PC-3 (cell line): ENCODE measurements around the gene IFT81. TPM values are rescaled to one million over a fixed set of nuclear protein-coding genes. Genes with fewer than 3 reads are reported as not detected.

Experiments used
- ATAC-seq: fragments of 200-7000 bp; cut with Tn5 transposase; 2 replicates; pipeline ENCODE4 v1.9.1; 2020; ENCODE audit warnings: mild to moderate bottlenecking, moderate library complexity
- BruUV-seq: library from RNA; stranded (reverse); fragments of 400-500 nt; replicated peaks from 2 replicates; lab custom pipeline; 2021; lab: Mats Ljungman, UMichigan
- CTCF ChIA-PET: fragments of 300-600 bp; sonication (Branson Sonifier 250); formaldehyde crosslinking; loops from one replicate; lab custom pipeline; 2022; ENCODE audit warnings: antibody characterized with exemption; lab: Charles Lee
- POLR2A ChIA-PET: fragments of 300-600 bp; sonication (Branson Sonifier 250); formaldehyde crosslinking; loops from one replicate; lab custom pipeline; 2022; ENCODE audit warnings: antibody characterized with exemption; ENCODE audit not compliant: unreplicated experiment; lab: Charles Lee
- DNase-seq: peaks from one replicate; pipeline ENCODE4 v3.0.0-alpha.2; 2015
- H2AFZ ChIP-seq: fragments of 300-600 bp; sonication (generic); 2 replicates; pipeline ENCODE4 v1.6.0; 2016; ENCODE audit warnings: antibody characterized with exemption, low read length
- H3F3A ChIP-seq: fragments of 300-600 bp; sonication (generic); one replicate; pipeline ENCODE4 v1.6.0; 2017; ENCODE audit warnings: antibody characterized with exemption, low read length, control low read depth, mild to moderate bottlenecking; ENCODE audit not compliant: unreplicated experiment
- H3K27ac ChIP-seq: fragments of 300-600 bp; sonication (generic); 2 replicates; pipeline ENCODE4 v1.5.1; 2016; ENCODE audit warnings: mild to moderate bottlenecking, low read length
- H3K27me3 ChIP-seq: fragments of 300-600 bp; sonication (generic); 2 replicates; pipeline ENCODE4 v1.6.1; 2016; ENCODE audit warnings: low read length, mixed read lengths
- H3K36me3 ChIP-seq: fragments of 300-600 bp; sonication (generic); 2 replicates; pipeline ENCODE4 v1.6.1; 2016; ENCODE audit warnings: low read depth, mixed run types, low read length, mixed read lengths
- H3K4me1 ChIP-seq: fragments of 300-600 bp; sonication (generic); 2 replicates; pipeline ENCODE4 v1.5.1; 2016; ENCODE audit warnings: low read length; ENCODE audit not compliant: insufficient read depth
- H3K4me2 ChIP-seq: fragments of 300-600 bp; sonication (generic); 2 replicates; pipeline ENCODE4 v1.6.0; 2016; ENCODE audit warnings: low read length
- H3K4me3 ChIP-seq: fragments of 300-600 bp; sonication (generic); 2 replicates; pipeline ENCODE4 v1.5.1; 2016; ENCODE audit warnings: mild to moderate bottlenecking, low read length, mixed read lengths
- H3K79me2 ChIP-seq: fragments of 300-600 bp; sonication (generic); 2 replicates; pipeline ENCODE4 v1.6.1; 2017; ENCODE audit warnings: low read length, mixed read lengths
- H3K9ac ChIP-seq: fragments of 300-600 bp; sonication (generic); 2 replicates; pipeline ENCODE4 v1.6.0; 2016; ENCODE audit warnings: mild to moderate bottlenecking, low read length
- H3K9me2 ChIP-seq: fragments of 300-600 bp; sonication (generic); replicated peaks from 2 replicates; pipeline ENCODE4 v1.6.1; 2016; ENCODE audit warnings: mixed run types, low read length, mixed read lengths
- H3K9me3 ChIP-seq: fragments of 300-600 bp; sonication (generic); 2 replicates; pipeline ENCODE4 v1.6.1; 2016; ENCODE audit warnings: low read length, mixed read lengths
- H4K20me1 ChIP-seq: fragments of 300-600 bp; sonication (generic); 2 replicates; pipeline ENCODE4 v1.6.1; 2016; ENCODE audit warnings: low read length, mixed read lengths
- EZH2 ChIP-seq: fragments of 300-600 bp; sonication (generic); IDR thresholded peaks from one replicate; pipeline ENCODE4 v1.6.1; 2017; ENCODE audit warnings: antibody characterized with exemption, mild to moderate bottlenecking, low read length; ENCODE audit not compliant: unreplicated experiment
- EZH2phosphoT487 ChIP-seq: fragments of 300-600 bp; sonication (generic); IDR thresholded peaks from 2 replicates; pipeline ENCODE4 v1.6.1; 2018; ENCODE audit warnings: mild to moderate bottlenecking, antibody characterized with exemption, low read length, borderline replicate concordance
- intact Hi-C: fragments of 100-400 bp; cut with micrococcal nuclease; formaldehyde crosslinking; loops from 2 replicates; pipeline ENCODE4 v1.9.0; 2023
- total RNA-seq: library from RNA; depleted of rRNA; stranded (reverse); fragments of >200 nt; gene quantifications from 2 replicates; pipeline ENCODE4 v1.2.3, GENCODE V29; 2014
- TF ChIP-seq, protein P1 (sequence below): fragments of 300-600 bp; sonication (generic); conservative IDR thresholded peaks from 2 replicates; pipeline ENCODE4 v1.5.1; 2017; ENCODE audit warnings: antibody characterized with exemption, low read depth, mild to moderate bottlenecking, low read length

Gene IFT81
- total RNA-seq, 1 experiment from 2014 or later, result 10.1 TPM

DNA sequence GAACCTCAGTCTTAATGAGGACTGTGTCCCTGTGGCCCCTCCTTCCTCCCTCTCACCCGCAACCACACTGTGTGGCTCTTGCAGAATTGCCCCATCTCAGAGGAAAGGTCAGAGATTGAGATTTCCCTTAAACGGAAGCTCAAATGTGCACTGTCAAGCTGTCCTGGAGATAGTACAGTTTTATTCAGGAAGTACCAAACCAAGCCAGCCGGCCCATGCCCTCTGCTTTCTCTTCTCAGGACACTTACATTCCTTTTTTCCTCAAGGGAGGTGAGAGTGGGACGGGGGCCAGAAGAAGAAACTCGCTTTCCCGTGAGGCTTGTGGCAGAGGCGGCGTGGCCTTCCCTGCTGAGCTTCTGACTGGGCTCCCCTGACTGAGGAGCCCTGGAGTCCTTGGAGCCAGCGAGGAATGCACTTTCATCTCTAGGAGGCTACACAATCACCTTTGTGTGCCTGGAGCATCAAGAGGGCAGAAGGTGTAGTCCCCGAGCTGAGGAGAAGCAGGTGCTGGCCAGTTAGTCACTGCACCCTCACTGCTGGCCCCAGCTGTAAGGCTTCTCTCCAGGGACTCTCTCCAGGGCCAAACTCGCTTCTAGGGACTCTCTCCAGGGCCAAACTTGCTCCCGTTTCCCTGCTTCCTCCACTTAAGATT, 132.7 kb downstream of the IFT81 start:
- H3K9me3 ChIP-seq, result no peaks in the 10 kb centered on the region
- H3F3A ChIP-seq, result no peaks in the 10 kb centered on the region
- H3K27me3 ChIP-seq, result no peaks in the 10 kb centered on the region
- H3K27ac ChIP-seq, result no peak overlapping the region
- H3K9ac ChIP-seq, result no peak overlapping the region
- intact Hi-C loops, result no loop called here
- no peaks in the 10 kb centered on the region for H3K9me2 ChIP-seq
- H3K79me2 ChIP-seq, result no peaks in the 10 kb centered on the region
- no peak overlapping the region for H3K4me2 ChIP-seq
- CTCF ChIA-PET, result no interaction called here
- no peaks in the 10 kb centered on the region for H4K20me1 ChIP-seq
- no peaks in the 10 kb centered on the region for H3K4me1 ChIP-seq
- no peak for DNase-seq
- no peak overlapping the region for H2AFZ ChIP-seq
- no peak overlapping the region for H3K4me3 ChIP-seq
- ATAC-seq, result no peak; the same call in 1 of the 2 replicates
- POLR2A ChIA-PET, result interaction anchor here (0.6 kb wide), 1 partner anchor 652 kb away, joined by 13 read pairs; no protein-coding TSS in a partner anchor
- no TSS peak for BruUV-seq
- TF ChIP-seq, protein P1, sequence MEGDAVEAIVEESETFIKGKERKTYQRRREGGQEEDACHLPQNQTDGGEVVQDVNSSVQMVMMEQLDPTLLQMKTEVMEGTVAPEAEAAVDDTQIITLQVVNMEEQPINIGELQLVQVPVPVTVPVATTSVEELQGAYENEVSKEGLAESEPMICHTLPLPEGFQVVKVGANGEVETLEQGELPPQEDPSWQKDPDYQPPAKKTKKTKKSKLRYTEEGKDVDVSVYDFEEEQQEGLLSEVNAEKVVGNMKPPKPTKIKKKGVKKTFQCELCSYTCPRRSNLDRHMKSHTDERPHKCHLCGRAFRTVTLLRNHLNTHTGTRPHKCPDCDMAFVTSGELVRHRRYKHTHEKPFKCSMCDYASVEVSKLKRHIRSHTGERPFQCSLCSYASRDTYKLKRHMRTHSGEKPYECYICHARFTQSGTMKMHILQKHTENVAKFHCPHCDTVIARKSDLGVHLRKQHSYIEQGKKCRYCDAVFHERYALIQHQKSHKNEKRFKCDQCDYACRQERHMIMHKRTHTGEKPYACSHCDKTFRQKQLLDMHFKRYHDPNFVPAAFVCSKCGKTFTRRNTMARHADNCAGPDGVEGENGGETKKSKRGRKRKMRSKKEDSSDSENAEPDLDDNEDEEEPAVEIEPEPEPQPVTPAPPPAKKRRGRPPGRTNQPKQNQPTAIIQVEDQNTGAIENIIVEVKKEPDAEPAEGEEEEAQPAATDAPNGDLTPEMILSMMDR, result no peak
- TF ChIP-seq EZH2phosphoT487, result no peak
- TF ChIP-seq EZH2, result no peak
- H3K36me3 ChIP-seq, result no peaks in the 10 kb centered on the region

- no peaks in the 10 kb centered on the region for H3K27me3 ChIP-seq
- intact Hi-C loops, result no loop called here
- no peaks in the 10 kb centered on the region for H3K4me1 ChIP-seq
- no peak overlapping the region for H3K9ac ChIP-seq
- DNase-seq (no peak), ATAC-seq (no peak)
- H2AFZ ChIP-seq, result no peak overlapping the region
- BruUV-seq, result no TSS peak
- TF ChIP-seq, protein P1, result no peak
- no peak for TF ChIP-seq EZH2
- TF ChIP-seq EZH2phosphoT487, result no peak
- H3K27ac ChIP-seq, result no peak overlapping the region
- H4K20me1 ChIP-seq, result no peaks in the 10 kb centered on the region
- H3K9me3 ChIP-seq, result no peaks in the 10 kb centered on the region
- POLR2A ChIA-PET, result no interaction called here
- CTCF ChIA-PET, result interaction anchor here (0.6 kb wide), 2 partner anchors 34 to 53 kb away, joined by 3 read pairs; no protein-coding TSS in a partner anchor
- H3K36me3 ChIP-seq, result no peaks in the 10 kb centered on the region
- H3F3A ChIP-seq, result no peaks in the 10 kb centered on the region
- H3K4me2 ChIP-seq, result no peak overlapping the region
- no peak overlapping the region for H3K4me3 ChIP-seq
- H3K79me2 ChIP-seq, result no peaks in the 10 kb centered on the region
- no peaks in the 10 kb centered on the region for H3K9me2 ChIP-seq
These were observed 134.3 kb downstream of the IFT81 start for GRCh38 chr12:110258466-110258865.
